ENCODE results near the gene JMJD1C.
"Not testable (repeated sequence)": the region's sequence is repeated elsewhere in the genome, so short reads cannot be mapped to it uniquely, and the experiment has no call there.

JMJD1C gene

GRCh38 chr10:63241841-63242281 is 223.9 kb downstream of the JMJD1C start:
- DNase-seq (ENCODE audit: insufficient read length, low spot score) (no peak), FAIRE-seq (no peak)
- no peak for TF ChIP-seq POLR2A (IDR thresholded peaks at IDR 0.05; ENCODE audit: low read depth, low read length)

- FAIRE-seq: peak; percentile 57
- no peak for DNase-seq (ENCODE audit: insufficient read length, low spot score)
- TF ChIP-seq POLR2A (IDR thresholded peaks at IDR 0.05; ENCODE audit: low read depth, low read length): no peak
Observed at GRCh38 chr10:63240807-63241206, 225.0 kb downstream of the JMJD1C start.

- FAIRE-seq: peak; percentile 6
- no peak for DNase-seq (ENCODE audit: insufficient read length, low spot score)
- no peak for TF ChIP-seq POLR2A (IDR thresholded peaks at IDR 0.05; ENCODE audit: low read depth, low read length)
Observed at GRCh38 chr10:63238501-63238900, 227.3 kb downstream of the JMJD1C start.

GRCh38 chr10:63237396-63237795 is 228.4 kb downstream of the JMJD1C start:
- no peak for DNase-seq (ENCODE audit: insufficient read length, low spot score)
- TF ChIP-seq POLR2A (IDR thresholded peaks at IDR 0.05; ENCODE audit: low read depth, low read length): no peak
- peak; percentile 72 for FAIRE-seq

- TF ChIP-seq POLR2A (IDR thresholded peaks at IDR 0.05; ENCODE audit: low read depth, low read length): no peak
- FAIRE-seq (peak; percentile 99), DNase-seq (ENCODE audit: insufficient read length, low spot score) (peak; percentile 40)
Observed at GRCh38 chr10:63236113-63236935, 229.5 kb downstream of the JMJD1C start.

GRCh38 chr10:63235136-63235535 is 230.6 kb downstream of the JMJD1C start:
- not testable (repeated sequence) for FAIRE-seq; DNase-seq (ENCODE audit: insufficient read length, low spot score)

GRCh38 chr10:63229161-63229560 is 236.6 kb downstream of the JMJD1C start:
- FAIRE-seq: no peak
- TF ChIP-seq POLR2A (IDR thresholded peaks at IDR 0.05; ENCODE audit: low read depth, low read length): no peak
- DNase-seq (ENCODE audit: insufficient read length, low spot score): no peak

- TF ChIP-seq POLR2A (IDR thresholded peaks at IDR 0.05; ENCODE audit: low read depth, low read length): no peak
- peak; percentile 89 for FAIRE-seq
- no peak for DNase-seq (ENCODE audit: insufficient read length, low spot score)
Observed at GRCh38 chr10:63228237-63228636, 237.5 kb downstream of the JMJD1C start.

- DNase-seq (ENCODE audit: insufficient read length, low spot score): no peak
- FAIRE-seq: peak; percentile 86
- TF ChIP-seq POLR2A (IDR thresholded peaks at IDR 0.05; ENCODE audit: low read depth, low read length): no peak
Observed at GRCh38 chr10:63227207-63227895, 238.4 kb downstream of the JMJD1C start.

GRCh38 chr10:63224241-63224640 is 241.5 kb downstream of the JMJD1C start:
- FAIRE-seq: peak; percentile 20
- no peak for DNase-seq (ENCODE audit: insufficient read length, low spot score)
- no peak for TF ChIP-seq POLR2A (IDR thresholded peaks at IDR 0.05; ENCODE audit: low read depth, low read length)

GRCh38 chr10:63221950-63222349 is 243.8 kb downstream of the JMJD1C start:
- TF ChIP-seq POLR2A (IDR thresholded peaks at IDR 0.05; ENCODE audit: low read depth, low read length): no peak
- FAIRE-seq (peak; percentile 71), DNase-seq (ENCODE audit: insufficient read length, low spot score) (no peak)

- no peak for TF ChIP-seq POLR2A (IDR thresholded peaks at IDR 0.05; ENCODE audit: low read depth, low read length)
- FAIRE-seq (no peak), DNase-seq (ENCODE audit: insufficient read length, low spot score) (no peak)
Observed at GRCh38 chr10:63219749-63220148, 246.0 kb downstream of the JMJD1C start.

GRCh38 chr10:63217120-63217605 is 248.6 kb downstream of the JMJD1C start:
- peak; percentile 95 for FAIRE-seq
- no peak for TF ChIP-seq POLR2A (IDR thresholded peaks at IDR 0.05; ENCODE audit: low read depth, low read length)
- DNase-seq (ENCODE audit: insufficient read length, low spot score): peak; percentile 15

- no peak for TF ChIP-seq POLR2A (IDR thresholded peaks at IDR 0.05; ENCODE audit: low read depth, low read length)
- no peak for FAIRE-seq
- no peak for DNase-seq (ENCODE audit: insufficient read length, low spot score)
Observed at GRCh38 chr10:63214571-63214970, 251.2 kb downstream of the JMJD1C start.

- DNase-seq (ENCODE audit: insufficient read length, low spot score) (no peak), FAIRE-seq (no peak)
- TF ChIP-seq POLR2A (IDR thresholded peaks at IDR 0.05; ENCODE audit: low read depth, low read length): no peak
Observed at GRCh38 chr10:63213489-63213888, 252.3 kb downstream of the JMJD1C start.
